GM12864 (cell line): ENCODE measurements around the gene SEPTIN10.

ENCODE experiments used
- DNase-seq: peaks from one replicate; pipeline ENCODE4 v3.0.0-alpha.2; 2011; ENCODE audit warnings: low read depth
- H3K4me3 ChIP-seq: 2 replicates; pipeline ENCODE4 v1.5.1; 2011; ENCODE audit warnings: mild to moderate bottlenecking, low read depth, low read length, control low read depth
- TF ChIP-seq, protein P1 (sequence below): IDR thresholded peaks from 2 replicates; pipeline ENCODE4 v1.5.1; 2011; ENCODE audit warnings: low read depth, mild to moderate bottlenecking, moderate library complexity, low read length, control low read depth, inconsistent platforms; ENCODE audit errors: missing control alignments

SEPTIN10 gene

DNA sequence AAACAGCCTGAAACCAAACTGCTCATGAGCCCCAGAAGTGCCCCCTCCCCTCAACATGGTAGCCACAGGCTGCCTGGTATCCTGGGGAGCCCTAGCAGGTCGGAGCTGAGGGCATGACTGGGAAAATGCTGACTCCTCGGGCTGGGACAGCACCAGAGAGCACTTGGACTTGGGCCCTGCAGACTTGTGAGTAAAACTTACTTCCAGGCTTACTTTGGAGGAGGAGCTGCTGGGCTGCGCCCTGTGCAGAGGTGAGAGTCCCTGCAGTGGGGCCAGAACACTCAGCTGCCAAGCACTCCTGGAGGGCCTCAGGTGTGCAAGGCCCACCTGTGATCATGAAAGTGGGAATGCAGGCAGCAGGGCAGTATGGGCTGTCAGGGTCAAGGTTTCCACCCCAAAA is 119.4 kb downstream of the SEPTIN10 start:
- DNase-seq = no peak
- TF ChIP-seq, protein P1, sequence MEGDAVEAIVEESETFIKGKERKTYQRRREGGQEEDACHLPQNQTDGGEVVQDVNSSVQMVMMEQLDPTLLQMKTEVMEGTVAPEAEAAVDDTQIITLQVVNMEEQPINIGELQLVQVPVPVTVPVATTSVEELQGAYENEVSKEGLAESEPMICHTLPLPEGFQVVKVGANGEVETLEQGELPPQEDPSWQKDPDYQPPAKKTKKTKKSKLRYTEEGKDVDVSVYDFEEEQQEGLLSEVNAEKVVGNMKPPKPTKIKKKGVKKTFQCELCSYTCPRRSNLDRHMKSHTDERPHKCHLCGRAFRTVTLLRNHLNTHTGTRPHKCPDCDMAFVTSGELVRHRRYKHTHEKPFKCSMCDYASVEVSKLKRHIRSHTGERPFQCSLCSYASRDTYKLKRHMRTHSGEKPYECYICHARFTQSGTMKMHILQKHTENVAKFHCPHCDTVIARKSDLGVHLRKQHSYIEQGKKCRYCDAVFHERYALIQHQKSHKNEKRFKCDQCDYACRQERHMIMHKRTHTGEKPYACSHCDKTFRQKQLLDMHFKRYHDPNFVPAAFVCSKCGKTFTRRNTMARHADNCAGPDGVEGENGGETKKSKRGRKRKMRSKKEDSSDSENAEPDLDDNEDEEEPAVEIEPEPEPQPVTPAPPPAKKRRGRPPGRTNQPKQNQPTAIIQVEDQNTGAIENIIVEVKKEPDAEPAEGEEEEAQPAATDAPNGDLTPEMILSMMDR = no peak
- H3K4me3 ChIP-seq = no peak overlapping the region

DNA sequence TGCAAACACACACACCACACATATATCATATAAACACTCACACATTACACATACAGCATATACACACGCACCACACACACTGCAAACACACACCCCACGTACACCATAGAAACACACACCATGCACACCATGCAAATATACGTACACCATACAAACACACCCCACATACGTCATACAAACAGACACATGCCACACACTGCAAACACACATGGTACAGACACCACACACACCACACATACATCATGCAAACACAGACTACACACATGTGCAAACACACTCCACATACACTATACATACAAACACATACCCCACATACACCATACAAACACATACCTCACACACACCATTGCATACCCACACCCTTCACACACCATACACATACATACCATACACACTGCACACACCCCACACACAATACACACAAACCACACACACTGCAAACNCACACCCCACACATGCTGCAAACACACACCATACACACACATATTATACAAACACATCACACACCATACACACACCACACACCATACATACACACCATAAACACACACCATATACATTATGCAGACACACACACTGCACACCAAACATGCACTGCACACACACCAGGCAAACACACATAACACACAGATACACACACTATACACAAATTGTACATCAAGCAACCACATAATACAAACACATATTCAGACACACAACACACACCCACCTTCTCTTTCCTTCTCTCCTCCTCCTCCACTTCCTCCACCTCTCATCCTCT is 120.4 kb downstream of the SEPTIN10 start:
- no peak for DNase-seq
- TF ChIP-seq, protein P1 = no peak
- no peak overlapping the region for H3K4me3 ChIP-seq
